Neuronal stem cell (in vitro differentiated cells): ENCODE measurements around the gene GNAQ.

ENCODE experiments used
- DNase-seq: peaks from one replicate; pipeline ENCODE4 v3.0.0-alpha.2; 2013; ENCODE audit warnings: low spot score
- H2AFZ ChIP-seq: one replicate; pipeline ENCODE4 v1.6.1; 2013; ENCODE audit warnings: mild to moderate bottlenecking, low read length, inconsistent platforms
- H2AK5ac ChIP-seq: 2 replicates; pipeline ENCODE4 v1.6.1; 2013; ENCODE audit warnings: low read depth, mild to moderate bottlenecking, inconsistent platforms, low read length, moderate library complexity, mixed read lengths
- H2BK120ac ChIP-seq: 2 replicates; pipeline ENCODE4 v1.6.1; 2013; ENCODE audit warnings: low read depth, mild to moderate bottlenecking, inconsistent platforms, low read length, moderate library complexity, mixed read lengths
- H2BK12ac ChIP-seq: one replicate; pipeline ENCODE4 v1.6.1; 2013; ENCODE audit warnings: low read length, inconsistent platforms
- H2BK15ac ChIP-seq: 2 replicates; pipeline ENCODE4 v1.6.1; 2013; ENCODE audit warnings: mild to moderate bottlenecking, low read length, inconsistent platforms, mixed read lengths
- H2BK5ac ChIP-seq: one replicate; pipeline ENCODE4 v1.6.1; 2013; ENCODE audit warnings: inconsistent platforms, mild to moderate bottlenecking, low read length, moderate library complexity
- H3K14ac ChIP-seq: one replicate; pipeline ENCODE4 v1.6.1; 2013; ENCODE audit warnings: low read length, inconsistent platforms
- H3K18ac ChIP-seq: 2 replicates; pipeline ENCODE4 v1.6.1; 2013; ENCODE audit warnings: low read length, inconsistent platforms
- H3K23ac ChIP-seq: 2 replicates; pipeline ENCODE4 v1.6.1; 2013; ENCODE audit warnings: low read depth, mild to moderate bottlenecking, mixed read lengths, low read length, inconsistent platforms; ENCODE audit not compliant: poor library complexity
- H3K27ac ChIP-seq: replicated peaks from 3 replicates; pipeline ENCODE4 v1.5.1; 2013; ENCODE audit warnings: low read length, inconsistent platforms
- H3K27me3 ChIP-seq, 3 experiments: 2 replicates each; pipeline ENCODE4 v1.6.1; 2013; ENCODE audit warnings: low read length in 3 of 3, mild to moderate bottlenecking in 2 of 3, inconsistent platforms in 1 of 3, low read depth in 1 of 3, mixed read lengths in 1 of 3, moderate library complexity in 1 of 3; ENCODE audit not compliant: control insufficient read depth in 3 of 3, insufficient read depth in 3 of 3
- H3K36me3 ChIP-seq, 2 donors: replicated peaks in 1 of 2; 2 replicates each; pipeline ENCODE4 v1.6.1; 2013; ENCODE audit warnings: low read length in 2 of 2; ENCODE audit not compliant: control insufficient read depth in 2 of 2, insufficient read depth in 2 of 2
- H3K4ac ChIP-seq: 2 replicates; pipeline ENCODE4 v1.6.1; 2013; ENCODE audit warnings: inconsistent platforms, mild to moderate bottlenecking, low read length, moderate library complexity
- H3K4me1 ChIP-seq, 2 donors: 1 replicate in 1 of 2; 2 replicates in 1 of 2; pipeline ENCODE4 v1.6.1; 2013; ENCODE audit warnings: low read length in 2 of 2, low read depth in 1 of 2; ENCODE audit not compliant: control insufficient read depth in 2 of 2, insufficient read depth in 1 of 2
- H3K4me2 ChIP-seq: one replicate; pipeline ENCODE4 v1.6.1; 2013; ENCODE audit warnings: mild to moderate bottlenecking, low read length, inconsistent platforms; ENCODE audit not compliant: insufficient read depth, poor library complexity, severe bottlenecking
- H3K4me3 ChIP-seq, 2 donors: 2 replicates each; pipeline ENCODE4 v1.5.1; 2013; ENCODE audit warnings: low read length in 2 of 2, mild to moderate bottlenecking in 2 of 2, inconsistent platforms in 1 of 2, moderate library complexity in 1 of 2
- H3K79me1 ChIP-seq: one replicate; pipeline ENCODE4 v1.6.1; 2013; ENCODE audit warnings: low read depth, mild to moderate bottlenecking, inconsistent platforms, low read length, moderate library complexity
- H3K9ac ChIP-seq: one replicate; pipeline ENCODE4 v1.6.1; 2013; ENCODE audit warnings: mild to moderate bottlenecking, low read depth, low read length, inconsistent platforms; ENCODE audit not compliant: poor library complexity
- H3K9me3 ChIP-seq, 2 donors: replicated peaks in 1 of 2; 2 replicates each; pipeline versions ENCODE3 to v1.6.1; 2013; ENCODE audit warnings: low read length in 2 of 2, mild to moderate bottlenecking in 2 of 2, inconsistent platforms in 1 of 2, low read depth in 1 of 2, mixed read lengths in 1 of 2, moderate library complexity in 1 of 2; ENCODE audit not compliant: control insufficient read depth in 2 of 2, insufficient read depth in 1 of 2
- H4K8ac ChIP-seq: one replicate; pipeline ENCODE4 v1.6.1; 2013; ENCODE audit warnings: low read depth, mild to moderate bottlenecking, inconsistent platforms, low read length, moderate library complexity
- H4K91ac ChIP-seq: one replicate; pipeline ENCODE4 v1.6.1; 2013; ENCODE audit warnings: low read length, low read depth, mild to moderate bottlenecking, inconsistent platforms; ENCODE audit not compliant: poor library complexity
- WGBS, 2 donors: extraction: QIAGEN DNeasy Blood & Tissue Kit; methylation state at CpG; one replicate each; pipeline ENCODE4 v1.1.7; 2013; ENCODE audit warnings: missing lambda C conversion rate in 2 of 2, mixed read lengths in 1 of 2; ENCODE audit not compliant: insufficient read length in 2 of 2, insufficient replicate concordance in 1 of 2; ENCODE audit errors: extremely low coverage in 2 of 2; 5-methylcytosine and 5-hydroxymethylcytosine counted together

GNAQ gene

GRCh38 chr9:77772646-77773045, 259.0 kb downstream of the GNAQ start:
- Histone ChIP-seq H2AFZ (no peak overlapping the region), H3K4me1 (no peaks in the 10 kb centered on the region), H3K18ac (no peak overlapping the region), H2AK5ac (no peak overlapping the region), H3K23ac (no peak overlapping the region), H3K9ac (no peak overlapping the region), H3K4ac (no peak overlapping the region), H3K36me3 (peaks cover 0 to 19% of the 10 kb centered on the region in 2 donors), H2BK15ac (no peak overlapping the region), H3K4me2 (no peak overlapping the region), H3K27me3 (no peaks in the 10 kb centered on the region), H2BK120ac (no peak overlapping the region), H3K79me1 (no peaks in the 10 kb centered on the region), H2BK5ac (no peak overlapping the region), H3K27ac (no peak overlapping the region), H4K8ac (no peak overlapping the region), H3K4me3 (no peak overlapping the region), H2BK12ac (no peak overlapping the region), H4K91ac (no peak overlapping the region), H3K9me3 (peaks cover 0 to 3% of the 10 kb centered on the region in 2 donors), H3K14ac (no peak overlapping the region)
- no CpG with 5 or more reads among the region's 5 CpGs for WGBS, 2 donors
- DNase-seq: no peak

DNA sequence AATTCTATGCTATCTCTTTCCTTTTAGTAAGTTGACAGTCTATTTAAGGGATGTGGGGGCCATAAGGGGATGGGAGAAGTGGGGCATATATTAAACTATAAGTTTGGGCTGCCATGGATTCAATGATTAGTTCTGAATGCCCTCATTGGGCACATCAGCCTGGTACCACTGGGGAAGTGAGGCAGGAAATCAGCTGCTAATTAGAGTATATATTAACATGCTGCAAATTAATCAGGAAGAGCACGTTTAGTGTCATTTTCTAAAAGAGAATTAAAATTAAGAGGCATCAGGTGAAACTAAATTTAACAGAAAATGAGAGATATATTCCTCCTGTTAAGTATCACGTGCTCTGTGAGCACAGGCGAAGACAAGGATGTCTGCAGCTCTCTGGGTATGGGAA, 260.4 kb downstream of the GNAQ start:
- no peak overlapping the region for H3K14ac ChIP-seq
- DNase-seq: no peak
- H2BK12ac ChIP-seq: no peak overlapping the region
- no peak overlapping the region for H3K27ac ChIP-seq
- no peak overlapping the region for H3K18ac ChIP-seq
- H2AFZ ChIP-seq: no peak overlapping the region
- no peak overlapping the region for H4K91ac ChIP-seq
- H3K4ac ChIP-seq: no peak overlapping the region
- no peaks in the 10 kb centered on the region for H3K4me1 ChIP-seq
- H3K4me3 ChIP-seq: no peak overlapping the region
- H4K8ac ChIP-seq: no peak overlapping the region
- H3K9me3 ChIP-seq: no peaks in the 10 kb centered on the region
- peaks cover 0 to 21% of the 10 kb centered on the region in 2 donors for H3K36me3 ChIP-seq
- no peak overlapping the region for H2BK120ac ChIP-seq
- H2BK15ac ChIP-seq: no peak overlapping the region
- no peak overlapping the region for H3K4me2 ChIP-seq
- H3K27me3 ChIP-seq: no peaks in the 10 kb centered on the region
- no peak overlapping the region for H2AK5ac ChIP-seq
- no peak overlapping the region for H3K9ac ChIP-seq
- no CpG with 5 or more reads among the region's 3 CpGs for WGBS, 2 donors
- no peak overlapping the region for H3K23ac ChIP-seq
- H2BK5ac ChIP-seq: no peak overlapping the region
- H3K79me1 ChIP-seq: no peaks in the 10 kb centered on the region

GRCh38 chr9:77770340-77770739, 261.3 kb downstream of the GNAQ start:
- no peak overlapping the region for H2AFZ ChIP-seq
- H3K79me1 ChIP-seq: no peaks in the 10 kb centered on the region
- H3K36me3 ChIP-seq: peaks cover 0 to 25% of the 10 kb centered on the region in 2 donors
- DNase-seq: no peak
- no peak overlapping the region for H3K4me3 ChIP-seq
- no CpG with 5 or more reads among the region's 6 CpGs for WGBS, 2 donors
- no peaks in the 10 kb centered on the region for H3K4me1 ChIP-seq
- H3K18ac ChIP-seq: no peak overlapping the region
- no peak overlapping the region for H4K8ac ChIP-seq
- no peak overlapping the region for H2BK15ac ChIP-seq
- no peak overlapping the region for H3K23ac ChIP-seq
- H3K14ac ChIP-seq: no peak overlapping the region
- H2AK5ac ChIP-seq: no peak overlapping the region
- H2BK12ac ChIP-seq: no peak overlapping the region
- H2BK5ac ChIP-seq: no peak overlapping the region
- no peak overlapping the region for H3K4me2 ChIP-seq
- H3K4ac ChIP-seq: no peak overlapping the region
- no peak overlapping the region for H4K91ac ChIP-seq
- peaks cover 2 to 4% of the 10 kb centered on the region in 2 donors for H3K9me3 ChIP-seq
- no peaks in the 10 kb centered on the region for H3K27me3 ChIP-seq
- H3K27ac ChIP-seq: no peak overlapping the region
- no peak overlapping the region for H2BK120ac ChIP-seq
- no peak overlapping the region for H3K9ac ChIP-seq

DNA sequence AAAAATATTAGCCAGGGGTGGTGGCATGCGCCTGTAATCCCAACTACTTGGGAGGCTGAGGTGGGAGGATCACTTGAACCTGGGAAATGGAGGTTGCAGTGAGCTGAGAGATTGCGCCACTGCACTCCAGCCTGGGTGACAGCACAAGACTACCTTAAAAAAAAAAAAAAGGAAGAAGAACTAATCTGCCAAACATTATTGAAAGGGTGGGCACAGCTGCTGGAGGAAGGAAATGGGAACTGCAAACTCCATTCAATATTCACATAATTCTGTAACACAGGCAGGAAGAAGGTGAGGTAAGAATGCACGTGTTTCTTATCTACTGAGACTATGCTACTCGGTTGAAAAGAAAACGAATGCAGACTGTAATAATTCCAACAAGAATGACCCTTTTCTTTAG, 262.4 kb downstream of the GNAQ start:
- Histone ChIP-seq H3K4me2 (no peak overlapping the region), H3K27me3 (no peaks in the 10 kb centered on the region), H4K8ac (no peak overlapping the region), H3K4me3 (no peak overlapping the region), H3K23ac (no peak overlapping the region), H3K79me1 (no peaks in the 10 kb centered on the region), H2AK5ac (no peak overlapping the region), H3K36me3 (peaks cover 0 to 26% of the 10 kb centered on the region in 2 donors), H3K9ac (no peak overlapping the region), H2BK15ac (no peak overlapping the region), H2AFZ (no peak overlapping the region), H2BK120ac (no peak overlapping the region), H3K27ac (no peak overlapping the region), H3K14ac (no peak overlapping the region), H3K4ac (no peak overlapping the region), H3K4me1 (no peaks in the 10 kb centered on the region), H2BK5ac (no peak overlapping the region), H3K9me3 (peaks cover 2 to 5% of the 10 kb centered on the region in 2 donors), H2BK12ac (no peak overlapping the region), H4K91ac (no peak overlapping the region), H3K18ac (no peak overlapping the region)
- no CpG with 5 or more reads among the region's 5 CpGs for WGBS, 2 donors
- DNase-seq: no peak
